ENCODE data around the gene TAS2R50. TPM values are rescaled to one million over a fixed set of nuclear protein-coding genes. Genes with fewer than 3 reads are reported as not detected.
"Not testable (repeated sequence)": the region's sequence is repeated elsewhere in the genome, so short reads cannot be mapped to it uniquely, and the experiment has no call there.

The TAS2R50 gene, protein sequence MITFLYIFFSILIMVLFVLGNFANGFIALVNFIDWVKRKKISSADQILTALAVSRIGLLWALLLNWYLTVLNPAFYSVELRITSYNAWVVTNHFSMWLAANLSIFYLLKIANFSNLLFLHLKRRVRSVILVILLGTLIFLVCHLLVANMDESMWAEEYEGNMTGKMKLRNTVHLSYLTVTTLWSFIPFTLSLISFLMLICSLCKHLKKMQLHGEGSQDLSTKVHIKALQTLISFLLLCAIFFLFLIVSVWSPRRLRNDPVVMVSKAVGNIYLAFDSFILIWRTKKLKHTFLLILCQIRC
- total RNA-seq, result 1 to 10 TPM; 1.2 to 1.6 TPM
- long read RNA-seq, result 0 reads

DNA sequence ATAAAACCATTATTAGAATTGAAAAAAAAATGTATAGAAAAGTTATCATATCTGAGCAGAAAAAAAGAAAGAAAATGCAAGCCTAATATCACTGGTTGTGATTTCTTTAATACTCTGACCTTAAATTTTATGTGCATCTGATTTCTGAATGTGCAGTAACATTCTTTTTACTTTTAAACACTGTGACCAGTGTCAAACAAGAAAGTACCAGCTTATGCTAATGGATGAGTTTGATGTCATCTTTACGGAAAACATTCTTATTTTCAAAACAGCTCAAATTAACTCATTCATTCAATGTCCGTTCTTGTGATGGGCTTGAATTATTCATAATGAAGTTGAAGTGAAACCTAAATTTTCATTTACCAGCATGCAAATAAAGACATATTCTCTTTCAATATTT, at the start of gene TAS2R50:
TSS of gene TAS2R50 (minus strand) at position 101 of the 400 bp plus-strand sequence. CDS start at position 49, 52 bp downstream.
- no peak for ATAC-seq
- DNase-seq, result no peak
- intact Hi-C loops (cut with DNase I, micrococcal nuclease), result no loop called here

DNA sequence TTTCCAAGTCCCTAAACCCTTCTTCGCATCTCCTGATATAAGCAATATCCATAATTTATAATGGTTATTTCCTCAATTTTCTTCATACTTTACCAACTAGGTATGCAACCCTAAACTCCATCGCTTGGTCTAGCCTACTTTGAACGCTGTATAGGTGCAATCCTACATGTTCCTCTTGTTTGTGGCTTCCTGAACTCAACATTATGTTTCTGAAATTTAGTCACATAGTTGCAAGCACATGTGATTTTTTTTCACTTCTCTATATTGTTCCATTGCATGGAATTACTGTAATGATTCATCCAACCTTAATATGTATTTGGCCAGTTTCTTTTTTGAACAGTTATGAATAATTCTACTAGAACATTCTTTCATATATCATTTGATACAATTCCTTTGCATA, 47.2 kb upstream of the TAS2R50 start:
- ATAC-seq; DNase-seq; intact Hi-C loops (cut with DNase I, micrococcal nuclease): not testable (repeated sequence)

DNA sequence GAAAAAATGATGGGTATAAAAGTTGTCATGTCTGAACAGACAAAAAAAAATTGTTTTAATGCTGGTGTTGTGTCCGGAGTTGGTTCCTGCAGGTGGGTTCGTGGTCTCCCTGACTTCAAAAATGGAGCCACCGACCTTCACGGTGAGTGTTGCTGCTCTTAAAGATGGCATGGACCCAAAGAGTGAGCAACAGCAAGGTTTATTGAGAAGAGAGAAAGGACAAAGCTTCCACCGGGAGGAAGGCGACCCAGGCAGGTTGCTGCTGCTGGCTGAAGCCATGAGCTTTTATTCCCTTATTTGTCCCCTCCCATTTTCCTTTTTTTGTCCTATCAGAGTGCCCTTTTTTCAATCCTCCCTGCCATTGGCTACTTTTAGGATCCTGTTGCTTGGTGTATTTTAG, 44.6 kb upstream of the TAS2R50 start, which contains the start of gene TAS2R31:
TSS of gene TAS2R31 (minus strand) at position 101 of the 400 bp plus-strand sequence. CDS start at position 29, 72 bp downstream.
- intact Hi-C loops (cut with DNase I, micrococcal nuclease), result no loop called here
- ATAC-seq, result no peak

DNA sequence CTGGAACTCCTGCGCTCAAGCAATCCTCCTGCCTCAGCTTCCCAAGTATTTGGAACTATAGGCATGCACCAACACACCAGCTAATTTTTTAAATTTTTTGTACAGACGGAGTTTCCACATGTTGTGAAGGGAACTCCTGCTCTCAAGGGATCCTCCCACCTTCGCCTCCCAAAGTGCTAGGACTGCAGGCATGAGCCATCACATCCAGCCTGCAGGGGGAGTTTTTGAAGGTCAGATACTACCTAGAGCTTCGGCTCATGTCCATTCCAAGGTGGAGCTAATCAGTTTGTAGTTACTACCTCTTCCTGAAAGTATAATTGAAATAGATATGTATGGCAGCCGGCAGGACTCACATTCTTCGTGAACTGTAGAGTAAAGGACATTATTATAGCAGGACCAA, 39.4 kb upstream of the TAS2R50 start:
- DNase-seq, result no peak
- ATAC-seq, result no peak
- intact Hi-C loops (cut with DNase I, micrococcal nuclease), result no loop called here

More for the DNA sequence above, 44.6 kb upstream of the TAS2R50 start, which contains the start of gene TAS2R31:
- no peak for DNase-seq

DNA sequence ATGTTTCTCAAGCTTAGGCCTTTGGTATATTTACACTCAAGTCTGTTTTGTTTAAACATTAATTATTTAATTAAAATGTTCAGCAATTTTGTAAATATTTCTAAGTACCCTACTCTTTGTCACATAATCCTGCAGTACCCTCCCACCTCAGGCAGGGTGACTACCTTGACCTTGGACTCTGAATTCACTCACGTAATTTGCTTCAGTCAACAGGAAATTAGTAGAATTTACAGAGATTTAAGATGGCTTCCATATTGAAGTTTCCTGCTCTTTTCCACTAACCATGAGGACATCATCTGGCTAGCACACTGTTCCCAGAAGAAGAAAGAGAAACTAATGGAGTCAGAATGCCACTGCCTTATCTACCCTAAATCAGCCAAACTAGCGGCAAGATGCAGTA, 36.7 kb upstream of the TAS2R50 start:
- no peak for DNase-seq
- intact Hi-C loops (cut with DNase I, micrococcal nuclease), result no loop called here
- no peak for ATAC-seq

DNA sequence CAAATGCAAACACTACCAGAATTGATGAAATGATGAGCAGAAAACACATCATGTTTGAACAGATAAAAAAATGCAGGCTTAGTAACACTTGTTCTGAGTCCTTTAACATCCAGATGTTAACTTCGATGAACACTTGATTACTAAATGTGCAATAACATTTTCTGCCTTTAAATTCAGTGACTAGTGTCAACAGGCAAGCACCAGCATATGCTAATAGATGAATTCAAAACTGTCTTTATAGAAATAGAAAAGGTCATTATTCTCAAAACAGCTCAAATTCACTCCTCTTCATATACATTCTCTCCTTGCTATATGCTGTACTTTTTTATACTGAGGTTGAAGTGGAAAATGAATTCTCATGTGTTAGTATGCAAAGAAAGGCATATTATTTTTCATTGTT, 35.8 kb upstream of the TAS2R50 start, which contains the start of gene TAS2R19:
TSS of gene TAS2R19 (minus strand) at position 101 of the 400 bp plus-strand sequence. CDS start at position 52, 49 bp downstream.
- DNase-seq (no peak), ATAC-seq (no peak)
- intact Hi-C loops (cut with DNase I, micrococcal nuclease), result no loop called here

DNA sequence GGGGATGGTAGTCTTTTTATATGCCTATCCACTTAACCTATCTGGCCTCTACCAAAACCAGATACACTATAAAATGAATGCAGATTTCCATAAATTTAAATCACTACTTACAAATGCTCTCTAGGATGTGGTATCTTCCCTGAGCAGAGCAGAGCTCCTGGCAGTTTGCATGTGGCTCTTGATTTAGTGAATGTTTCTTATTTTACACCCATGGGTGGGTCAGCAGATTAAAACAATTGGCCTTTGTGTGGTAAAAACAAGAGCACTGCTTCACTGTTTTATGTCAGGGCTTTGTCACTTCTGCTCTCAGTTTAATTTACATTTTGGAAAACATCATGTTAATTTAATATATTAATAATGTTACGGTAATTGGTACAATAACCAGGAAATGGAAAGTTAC, 30.2 kb upstream of the TAS2R50 start:
- intact Hi-C loops (cut with DNase I, micrococcal nuclease), result no loop called here
- ATAC-seq (peak; percentile 73), DNase-seq (no peak)

DNA sequence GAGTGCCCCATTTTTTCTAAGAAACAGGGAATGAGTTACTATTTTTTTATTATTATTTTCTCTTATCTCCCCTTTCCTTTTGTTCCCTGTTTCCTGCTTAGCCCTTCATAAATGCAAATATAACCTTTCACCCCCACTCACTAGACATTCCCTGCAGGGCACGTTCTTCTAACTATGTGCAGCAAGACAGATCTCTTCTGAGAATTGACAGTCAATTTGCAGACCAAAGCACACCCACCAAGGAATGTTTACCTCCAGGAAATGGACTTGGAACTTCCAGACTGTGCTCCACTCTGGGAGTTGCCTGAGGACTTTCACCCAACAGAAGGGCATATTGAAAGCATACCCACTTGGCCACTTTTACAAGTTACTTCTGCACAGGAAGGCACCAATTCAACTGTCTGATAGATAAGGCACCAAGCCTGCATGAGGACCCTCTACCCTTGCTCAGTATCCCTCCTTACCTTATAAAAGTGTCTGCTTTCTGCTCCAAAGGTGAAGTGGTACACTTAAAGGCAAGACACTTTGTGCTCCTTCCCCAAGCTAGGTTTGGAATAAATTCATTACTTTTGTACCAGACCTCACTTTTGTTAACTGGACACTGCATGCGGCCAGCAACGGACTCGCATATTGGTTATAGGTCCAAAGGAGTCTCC, 29.2 kb upstream of the TAS2R50 start:
- ATAC-seq, result peak; percentile 96
- peak; percentile 21 to 53 for DNase-seq
- intact Hi-C loops (cut with DNase I, micrococcal nuclease), result no loop called here

DNA sequence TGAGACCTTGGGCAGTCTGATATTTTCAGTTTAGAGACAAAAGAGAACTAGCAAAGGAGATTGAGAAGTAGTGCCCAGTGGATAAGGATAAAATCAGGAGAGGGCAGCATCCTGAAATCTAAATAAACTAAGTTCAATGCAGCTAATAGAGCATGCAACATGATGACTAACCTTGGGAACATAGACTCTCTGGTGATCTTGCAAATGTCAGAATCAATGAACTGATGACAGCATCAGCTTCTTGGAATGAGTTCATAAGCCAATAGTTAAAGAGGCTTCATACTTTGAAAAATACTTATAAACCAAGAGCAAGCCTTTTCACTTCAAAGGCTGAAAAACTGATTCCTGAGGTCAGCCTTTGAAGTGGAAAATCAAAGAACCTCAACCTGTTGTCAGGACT, 27.5 kb upstream of the TAS2R50 start:
- intact Hi-C loops (cut with DNase I, micrococcal nuclease), result no loop called here
- DNase-seq (no peak), ATAC-seq (no peak)

DNA sequence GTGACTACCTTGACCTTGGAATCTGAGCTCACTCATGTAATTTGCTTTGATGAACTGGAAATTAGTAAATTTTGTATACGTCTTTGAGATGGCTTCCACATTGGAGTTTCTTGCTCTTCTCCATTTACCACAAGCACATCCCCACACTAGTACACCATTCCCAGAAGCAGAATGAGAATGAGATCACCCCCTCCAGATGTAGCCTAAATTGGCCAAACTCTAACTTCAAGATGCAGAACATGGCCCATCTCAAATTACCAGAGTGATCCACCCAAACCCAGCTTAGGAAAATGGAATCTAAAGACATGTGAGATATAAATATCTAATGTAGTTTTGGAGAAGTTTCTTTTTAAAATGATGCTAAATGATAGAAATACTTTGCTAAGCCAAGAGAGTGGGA, 20.9 kb upstream of the TAS2R50 start:
- intact Hi-C loops (cut with DNase I, micrococcal nuclease), result no loop called here
- DNase-seq, result no peak
- ATAC-seq, result no peak

DNA sequence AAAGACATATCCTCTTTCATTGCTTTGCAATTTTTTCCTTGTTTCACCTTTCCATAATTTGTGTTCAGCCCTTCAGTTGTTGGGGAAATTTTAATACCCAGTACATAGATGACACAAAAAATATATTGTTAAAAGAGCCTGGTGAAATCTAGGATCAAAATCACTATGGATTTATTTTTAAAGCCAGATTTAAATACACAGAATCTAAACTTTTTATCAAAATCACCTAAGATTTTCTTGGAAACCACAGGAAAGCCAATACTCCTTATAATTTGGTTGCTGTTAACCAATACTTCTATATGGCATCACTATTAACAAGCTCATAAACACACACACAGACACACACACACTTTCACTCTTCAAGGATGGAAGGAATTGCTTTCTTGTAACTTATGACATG, 11.5 kb upstream of the TAS2R50 start, which contains the start of gene TAS2R20:
TSS of gene TAS2R20 (minus strand) at position 101 of the 400 bp plus-strand sequence. CDS start 429 bp downstream, outside the sequence.
- ATAC-seq, result no peak
- no peak for DNase-seq
- intact Hi-C loops (cut with DNase I, micrococcal nuclease), result no loop called here

DNA sequence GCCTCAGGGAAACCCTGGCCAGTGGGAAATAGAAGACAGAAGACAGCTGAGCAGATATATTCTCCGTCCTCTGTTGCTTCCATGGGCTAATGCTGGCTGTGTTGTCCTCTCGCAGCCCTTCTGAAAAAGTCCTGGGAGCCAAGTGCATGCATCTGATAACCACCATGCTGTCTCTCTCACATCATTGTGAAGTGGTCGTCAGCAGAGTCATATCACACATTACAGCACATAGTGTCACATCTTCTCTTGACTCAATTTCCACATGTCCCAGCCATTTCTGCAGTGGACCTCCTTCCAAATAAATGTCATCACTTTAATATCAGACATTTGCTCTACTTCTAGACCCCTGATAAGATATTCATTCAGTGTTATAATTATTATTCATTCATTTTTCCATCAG, 7.6 kb upstream of the TAS2R50 start:
- no peak for ATAC-seq
- intact Hi-C loops (cut with DNase I, micrococcal nuclease), result no loop called here
- DNase-seq, result no peak

DNA sequence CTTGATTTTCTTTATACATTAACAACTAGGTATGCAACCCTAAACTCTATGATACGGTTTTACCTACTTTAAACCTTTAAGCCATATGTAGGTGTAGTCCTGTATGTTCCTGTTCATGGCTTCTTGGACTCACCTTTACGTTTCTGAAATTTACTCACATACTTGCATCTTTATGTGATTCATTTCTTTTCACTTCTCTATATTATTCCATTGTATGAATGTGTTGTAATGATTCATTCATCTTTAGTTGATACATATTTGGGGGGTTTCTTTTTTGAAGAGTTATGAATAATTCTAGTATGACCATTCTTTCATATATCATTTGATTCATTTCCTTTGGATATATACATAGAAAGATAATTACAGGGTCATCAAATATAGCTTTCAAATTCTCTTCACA, 2.4 kb upstream of the TAS2R50 start:
- ATAC-seq (no peak), DNase-seq (no peak)
- intact Hi-C loops (cut with DNase I, micrococcal nuclease), result no loop called here

DNA sequence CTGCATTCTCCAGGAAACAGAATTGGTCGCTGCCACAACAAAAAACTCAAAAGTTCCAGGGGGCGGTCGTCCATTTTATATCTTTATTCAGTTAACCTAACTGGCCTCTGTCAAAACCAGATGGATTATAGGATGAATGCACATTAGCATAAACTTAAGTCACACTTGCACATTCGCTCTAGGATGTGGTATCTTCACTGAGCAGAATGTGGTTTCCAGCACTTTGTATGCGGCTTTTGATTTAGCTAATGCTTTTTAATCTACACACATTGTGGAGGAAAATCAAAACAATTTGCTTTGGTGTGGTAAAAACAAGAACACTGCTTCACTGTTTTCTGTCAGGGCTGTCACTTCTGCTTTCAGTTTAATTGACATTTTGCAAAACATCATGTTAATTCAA, 4.5 kb downstream of the TAS2R50 start:
- intact Hi-C loops (cut with DNase I, micrococcal nuclease), result no loop called here
- no peak for ATAC-seq
- no peak for DNase-seq

DNA sequence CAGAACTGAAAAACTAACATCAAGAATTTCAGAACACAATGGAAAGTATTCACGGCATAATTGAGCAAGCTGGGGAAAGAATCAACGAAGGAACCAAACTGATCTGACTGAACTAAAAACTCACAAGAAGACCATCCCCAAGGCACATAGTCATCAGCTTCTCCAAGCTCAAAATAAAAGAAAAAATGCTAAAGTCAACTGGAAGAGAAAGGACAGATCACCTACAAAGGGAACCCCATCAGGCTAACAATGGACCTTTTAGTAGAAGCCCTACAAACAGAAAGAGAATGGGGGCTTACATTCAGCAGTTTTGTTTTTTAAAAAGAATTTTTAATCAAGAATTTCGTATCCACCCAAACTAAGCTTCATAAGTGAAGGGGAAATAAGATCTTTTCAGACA, 11.7 kb downstream of the TAS2R50 start:
- intact Hi-C loops (cut with DNase I, micrococcal nuclease), result no loop called here
- ATAC-seq, result no peak

DNA sequence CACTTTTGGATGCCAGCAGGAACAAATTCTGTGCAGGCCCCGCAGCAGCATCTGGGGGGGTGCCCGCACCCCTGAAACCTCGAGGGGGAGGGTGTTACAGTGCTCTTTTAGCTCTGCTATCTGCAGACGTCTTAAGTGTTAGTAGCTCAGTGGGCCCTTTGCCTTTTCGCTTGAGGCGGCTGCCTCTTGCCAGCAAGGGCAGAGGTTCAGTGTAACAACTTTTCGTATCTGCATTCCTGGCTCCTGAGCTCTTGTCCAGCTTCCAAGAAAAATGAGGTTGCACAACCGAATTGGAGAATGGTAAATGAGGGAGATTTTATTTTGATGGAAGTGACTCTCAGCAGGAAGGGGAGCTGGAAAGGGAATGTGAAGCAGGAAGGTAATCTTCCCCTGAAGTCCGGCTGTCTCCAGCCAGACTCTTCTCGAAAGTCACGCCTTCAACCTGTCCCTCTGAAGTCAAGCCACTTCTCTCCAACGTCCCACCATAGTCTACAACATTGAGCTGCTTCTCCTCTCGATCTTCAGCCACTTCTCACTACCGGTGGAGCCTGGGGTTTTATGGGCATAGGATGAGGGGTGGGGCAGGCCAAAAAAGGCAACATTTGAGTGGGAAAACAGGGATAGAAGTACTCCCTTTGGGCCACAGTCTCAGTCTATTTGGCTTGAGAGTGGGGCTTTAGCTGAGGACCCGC, 17.8 kb downstream of the TAS2R50 start:
- DNase-seq (no peak), ATAC-seq (no peak)
- intact Hi-C loops (cut with DNase I, micrococcal nuclease), result no loop called here

More for the DNA sequence above, 11.7 kb downstream of the TAS2R50 start:
- DNase-seq, result no peak

DNA sequence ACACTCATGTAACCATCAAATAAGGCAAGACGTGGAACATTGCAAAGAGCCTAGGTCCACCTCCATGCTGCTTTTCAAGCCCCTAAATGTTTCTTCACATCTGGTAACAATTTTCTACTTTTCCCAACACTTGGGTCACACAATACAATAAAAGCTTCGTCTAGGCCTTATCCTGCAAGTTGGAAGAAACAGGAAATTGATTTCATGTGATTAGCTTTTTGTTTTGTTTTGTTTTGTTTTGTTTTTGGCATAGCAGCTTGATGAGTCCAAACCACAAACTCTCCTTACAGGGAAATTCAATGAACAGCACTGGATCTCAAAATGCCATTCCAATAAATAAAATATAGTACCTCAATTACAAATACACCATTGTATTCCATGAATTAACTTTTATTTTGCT, 19.3 kb downstream of the TAS2R50 start:
- no peak for DNase-seq

DNA sequence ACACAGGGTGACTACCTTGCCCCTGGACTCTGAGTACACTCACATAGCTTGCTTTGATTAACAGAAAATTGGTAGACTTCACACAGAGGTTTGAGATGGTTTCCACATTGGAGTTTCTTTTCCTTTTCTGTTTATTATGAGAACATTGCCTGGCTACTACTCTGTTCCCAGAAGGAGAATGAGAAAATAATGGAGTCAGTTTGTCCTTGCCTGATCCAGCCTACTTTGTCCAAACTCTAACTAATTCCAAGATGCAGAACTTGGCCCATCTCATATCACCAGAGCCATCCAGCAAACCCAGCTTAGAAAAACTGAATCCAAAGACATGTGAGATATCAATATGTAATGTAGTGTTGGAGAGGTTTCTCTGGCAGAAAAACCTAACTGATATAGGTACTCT, 20.4 kb downstream of the TAS2R50 start:
- DNase-seq, result no peak
- intact Hi-C loops (cut with DNase I, micrococcal nuclease), result no loop called here
- no peak for ATAC-seq

More for the DNA sequence above, 19.3 kb downstream of the TAS2R50 start:
- no peak for ATAC-seq
- intact Hi-C loops (cut with DNase I, micrococcal nuclease), result no loop called here

DNA sequence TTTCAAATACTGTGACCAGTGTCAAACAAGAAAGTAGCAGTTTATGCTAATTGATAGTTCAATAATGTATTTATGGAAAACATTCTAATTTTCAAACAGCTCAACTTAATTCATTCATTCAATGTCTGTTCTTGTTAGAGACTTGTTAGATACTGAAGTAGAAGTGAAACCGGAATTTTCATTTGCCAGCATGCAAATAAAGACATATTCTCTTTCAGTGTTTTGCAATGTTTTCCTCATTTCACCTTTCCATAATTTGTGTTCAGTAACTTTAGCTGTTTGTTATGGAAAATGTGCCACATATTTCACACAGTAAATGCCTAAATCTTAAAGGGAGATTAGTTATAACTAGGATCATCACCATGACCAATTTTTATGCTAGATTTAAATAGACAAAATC, 21.2 kb downstream of the TAS2R50 start:
- intact Hi-C loops (cut with DNase I, micrococcal nuclease), result no loop called here
- DNase-seq, result no peak
- no peak for ATAC-seq

DNA sequence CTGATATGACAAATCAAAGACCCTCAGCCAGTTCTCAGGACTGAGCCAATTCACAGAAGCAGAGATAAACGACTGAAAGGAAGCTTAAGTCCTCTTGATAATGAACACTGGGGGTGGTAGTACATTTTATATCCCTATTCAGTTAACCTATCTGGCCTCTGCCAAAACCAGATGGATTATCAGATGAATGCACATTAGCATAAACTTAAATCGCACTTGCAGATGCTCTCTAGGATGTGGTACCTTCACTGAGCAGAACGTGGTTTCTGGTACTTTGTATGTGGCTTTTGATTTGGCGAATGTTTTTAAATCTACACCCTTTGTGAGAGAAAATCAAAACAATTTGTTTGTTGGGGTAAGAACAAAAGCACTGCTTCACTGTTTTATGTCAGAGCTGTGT, 26.5 kb downstream of the TAS2R50 start:
- intact Hi-C loops (cut with DNase I, micrococcal nuclease), result no loop called here
- ATAC-seq (no peak), DNase-seq (no peak)

Measured in left colon (tissue), 2 donors.